B cell (primary cell): ENCODE measurements around the gene MAFB. TPM values are rescaled to one million over a fixed set of nuclear protein-coding genes. Genes with fewer than 3 reads are reported as not detected.

Experiments
- ATAC-seq: fragments of 200-7000 bp; cut with Tn5 transposase; one replicate; pipeline ENCODE4 v1.10.0; 2021; ENCODE audit warnings: low read depth, mild to moderate bottlenecking, moderate number of reproducible peaks, moderate library complexity
- CTCF ChIA-PET: fragments of 350-600 bp; sonication (Branson Sonifier 250); formaldehyde crosslinking; loops from one replicate; lab custom pipeline; 2021; ENCODE audit warnings: antibody characterized with exemption, inconsistent platforms; lab: Charles Lee
- POLR2A ChIA-PET: fragments of 350-600 bp; sonication (Branson Sonifier 250); formaldehyde crosslinking; loops from one replicate; lab custom pipeline; 2021; ENCODE audit warnings: antibody characterized with exemption; lab: Charles Lee
- DNase-seq: peaks from one replicate; pipeline ENCODE4 v3.0.0; 2013
- H2AFZ ChIP-seq: 2 replicates; pipeline ENCODE4 v1.6.1; 2012; ENCODE audit warnings: mild to moderate bottlenecking, low read depth, low read length; ENCODE audit not compliant: insufficient read depth, poor library complexity, severe bottlenecking
- H3K27ac ChIP-seq, 2 donors: 1 replicate in 1 of 2; 2 replicates in 1 of 2; pipeline ENCODE4 v1.5.1; 2012 to 2013; ENCODE audit warnings: low read length in 2 of 2, mild to moderate bottlenecking in 2 of 2, moderate library complexity in 1 of 2
- H3K27me3 ChIP-seq, 4 experiments: fragments of 200-600 bp in 1 of 4; sonication (generic) in 1 of 4; replicated peaks in 1 of 4; 1 replicate in 2 of 4; 2 replicates in 2 of 4; pipeline versions ENCODE4 v1.6.1 to v1.7.0; 2013 to 2016; ENCODE audit warnings: low read length in 3 of 4, mild to moderate bottlenecking in 2 of 4, mixed read lengths in 1 of 4, moderate library complexity in 1 of 4; ENCODE audit not compliant: insufficient read depth in 4 of 4, control insufficient read depth in 3 of 4; ENCODE audit errors: control extremely low read depth in 1 of 4
- H3K36me3 ChIP-seq, 2 experiments: replicated peaks in 1 of 2; 1 replicate in 1 of 2; 2 replicates in 1 of 2; pipeline versions ENCODE4 v1.6.1 to v1.7.1; 2013; ENCODE audit warnings: low read length in 1 of 2; ENCODE audit not compliant: insufficient read depth in 2 of 2, control insufficient read depth in 1 of 2; ENCODE audit errors: control extremely low read depth in 1 of 2, extremely low read depth in 1 of 2
- H3K4me1 ChIP-seq, 2 donors: fragments of 200-600 bp in 1 of 2; sonication (generic) in 1 of 2; 1 replicate in 1 of 2; 2 replicates in 1 of 2; pipeline versions ENCODE4 v1.5.1 to v1.6.1; 2013 to 2017; ENCODE audit warnings: low read length in 2 of 2; ENCODE audit not compliant: control insufficient read depth in 2 of 2, insufficient read depth in 2 of 2
- H3K4me2 ChIP-seq: replicated peaks from 2 replicates; pipeline ENCODE3; 2012; ENCODE audit warnings: mild to moderate bottlenecking, low read depth, low read length; ENCODE audit not compliant: poor library complexity, severe bottlenecking
- H3K4me3 ChIP-seq, 5 experiments: fragments of 200-600 bp in 1 of 5; sonication (generic) in 1 of 5; 1 replicate in 3 of 5; 2 replicates in 2 of 5; pipeline versions ENCODE4 v1.5.1 to v1.7.0; 2011 to 2016; ENCODE audit warnings: low read length in 4 of 5, mild to moderate bottlenecking in 4 of 5, low read depth in 2 of 5, control low read depth in 1 of 5, moderate library complexity in 1 of 5; ENCODE audit not compliant: insufficient read depth in 1 of 5; ENCODE audit errors: control extremely low read depth in 1 of 5, extremely low read depth in 1 of 5
- H3K79me2 ChIP-seq: fragments of 200-600 bp; sonication (generic); one replicate; pipeline ENCODE4 v1.6.0; 2016; ENCODE audit warnings: low read length; ENCODE audit not compliant: control insufficient read depth, insufficient read depth
- H3K9ac ChIP-seq: fragments of 200-600 bp; sonication (generic); 2 replicates; pipeline ENCODE4 v1.6.1; 2017; ENCODE audit warnings: mild to moderate bottlenecking, low read length, moderate library complexity
- H3K9me3 ChIP-seq, 3 donors: one replicate each; pipeline versions ENCODE4 v1.6.1 to v1.7.1; 2013; ENCODE audit warnings: low read length in 2 of 3; ENCODE audit not compliant: control insufficient read depth in 2 of 3, insufficient read depth in 1 of 3; ENCODE audit errors: control extremely low read depth in 1 of 3
- H4K20me1 ChIP-seq: 2 replicates; pipeline ENCODE4 v1.6.0; 2012; ENCODE audit warnings: mild to moderate bottlenecking, low read length; ENCODE audit not compliant: insufficient read depth, control insufficient read depth, poor library complexity, severe bottlenecking
- H3K27ac Mint-ChIP-seq: one replicate; pipeline ENCODE4 v1.8.0; 2021; ENCODE audit warnings: mixed read lengths
- H3K27me3 Mint-ChIP-seq: one replicate; pipeline ENCODE4 v1.8.0; 2021; ENCODE audit warnings: mixed read lengths
- H3K4me1 Mint-ChIP-seq: one replicate; pipeline ENCODE4 v1.8.0; 2021; ENCODE audit warnings: mixed read lengths
- H3K4me3 Mint-ChIP-seq: one replicate; pipeline ENCODE4 v1.8.0; 2021; ENCODE audit warnings: mixed read lengths
- H3K9me3 Mint-ChIP-seq: one replicate; pipeline ENCODE4 v1.8.0; 2022; ENCODE audit warnings: mixed read lengths; ENCODE audit not compliant: insufficient read depth
- CTCF ChIP-seq: fragments of 200-600 bp; IDR thresholded peaks from one replicate; pipeline ENCODE4 v1.8.0; 2022; ENCODE audit warnings: antibody characterized with exemption, mild to moderate bottlenecking
- EZH2 ChIP-seq: IDR thresholded peaks from 2 replicates; pipeline ENCODE4 v1.6.1; 2012; ENCODE audit warnings: borderline replicate concordance, low read depth, mild to moderate bottlenecking, moderate library complexity, low read length; ENCODE audit not compliant: insufficient read depth, poor library complexity, severe bottlenecking
- WGBS: methylation state at CpG from one replicate; pipeline ENCODE4 v1.1.5; 2013; ENCODE audit warnings: missing lambda C conversion rate; ENCODE audit not compliant: insufficient coverage; 5-methylcytosine and 5-hydroxymethylcytosine counted together
- intact Hi-C: fragments of 100-400 bp; cut with micrococcal nuclease; formaldehyde crosslinking; loops from one replicate; pipeline ENCODE4 v1.10.0; 2022
- polyA plus RNA-seq: library from polyadenylated mRNA; depleted of rRNA; stranded (reverse); fragments of >200 nt; gene quantifications from 2 replicates; pipeline ENCODE4 v1.2.3, GENCODE V29; 2012
- total RNA-seq, 2 donors: library from RNA; stranded (reverse); fragments of 120-200 nt in 1 of 2; gene quantifications; 1 replicate in 1 of 2; 2 replicates in 1 of 2; pipeline versions ENCODE4 v1.2.3 to v1.2.4, GENCODE V29; 2013 to 2022

The MAFB gene
- total and polyA plus RNA-seq, 2 donors (not counting 1 experiment from before 2014, with no cell fraction given), result 1.6 to 1.8 TPM

- intact Hi-C loops, result no loop called here
- Histone ChIP-seq H3K4me3 (no peak overlapping the region), H3K27ac (no peak overlapping the region), H2AFZ (no peak overlapping the region), H3K4me1 (no peaks in the 10 kb centered on the region), H3K9me3 (no peaks in the 10 kb centered on the region), H4K20me1 (no peaks in the 10 kb centered on the region), H3K79me2 (no peaks in the 10 kb centered on the region), H3K4me2 (no peak overlapping the region), H3K36me3 (no peaks in the 10 kb centered on the region), H3K27me3 (no peaks in the 10 kb centered on the region), H3K9ac (no peak overlapping the region)
- no peak overlapping the region for H3K27ac Mint-ChIP-seq
- POLR2A ChIA-PET, result no interaction called here
- ATAC-seq (no peak), DNase-seq (no peak)
- H3K4me3 Mint-ChIP-seq, result no peak overlapping the region
- TF ChIP-seq CTCF, result no peak
- TF ChIP-seq EZH2, result no peak
- no peaks in the 10 kb centered on the region for H3K9me3 Mint-ChIP-seq
- no peaks in the 10 kb centered on the region for H3K4me1 Mint-ChIP-seq
- CTCF ChIA-PET, result no interaction called here
- peaks cover 22% of the 10 kb centered on the region for H3K27me3 Mint-ChIP-seq
- 89% methylated on average over 5 of the region's 6 CpGs for WGBS
These were observed 33.6 kb downstream of the MAFB start for GRCh38 chr20:40655451-40655850.

GRCh38 chr20:40654876-40655275, 34.2 kb downstream of the MAFB start:
- H3K4me2 ChIP-seq, result no peak overlapping the region
- Mint-ChIP-seq H3K9me3 (no peaks in the 10 kb centered on the region), H3K4me1 (no peaks in the 10 kb centered on the region), H3K27ac (no peak overlapping the region), H3K4me3 (no peak overlapping the region), H3K27me3 (peaks cover 21% of the 10 kb centered on the region)
- DNase-seq (no peak), ATAC-seq (no peak)
- no peaks in the 10 kb centered on the region for H3K36me3 ChIP-seq
- no peak overlapping the region for H2AFZ ChIP-seq
- intact Hi-C loops, result no loop called here
- no peaks in the 10 kb centered on the region for H3K79me2 ChIP-seq
- WGBS, result 70% methylated on average over 3 of the region's 4 CpGs
- CTCF ChIA-PET, result no interaction called here
- POLR2A ChIA-PET, result no interaction called here
- H4K20me1 ChIP-seq, result no peaks in the 10 kb centered on the region
- H3K9me3 ChIP-seq, result no peaks in the 10 kb centered on the region
- H3K4me1 ChIP-seq, result no peaks in the 10 kb centered on the region
- no peak overlapping the region for H3K27ac ChIP-seq
- TF ChIP-seq EZH2 (no peak), CTCF (no peak)
- H3K9ac ChIP-seq, result no peak overlapping the region
- H3K4me3 ChIP-seq, result no peak overlapping the region
- H3K27me3 ChIP-seq, result no peaks in the 10 kb centered on the region
